HepG2 (cell line): Measurements from ENCODE around the gene PCDHGA11.

Experiments used
- CREB1 ChIP-seq, 2 experiments: fragments of 450-650 bp in 1 of 2; IDR thresholded peaks; 2 replicates each; pipeline ENCODE4 v1.6.1; 2016 to 2017; ENCODE audit warnings: control low read depth in 1 of 2, mild to moderate bottlenecking in 1 of 2, missing compliant biosample characterization in 1 of 2, missing genetic modification characterization in 1 of 2
- CTCF ChIP-seq: sonication (generic); formaldehyde crosslinking; IDR thresholded peaks from 2 replicates; pipeline ENCODE4 v1.5.0; 2020; ENCODE audit warnings: mild to moderate bottlenecking, missing genetic modification reagents, moderate library complexity
- IRF9 ChIP-seq: sonication (generic); formaldehyde crosslinking; IDR thresholded peaks from 2 replicates; pipeline ENCODE4 v1.8.0; 2022; ENCODE audit warnings: missing genetic modification reagents, mild to moderate bottlenecking, borderline replicate concordance
- NFE2 ChIP-seq: sonication (generic); formaldehyde crosslinking; IDR thresholded peaks from 2 replicates; pipeline ENCODE4 v1.4.0; 2020; ENCODE audit warnings: missing genetic modification reagents
- SAFB2 ChIP-seq: sonication (generic); formaldehyde crosslinking; IDR thresholded peaks from 2 replicates; pipeline ENCODE4 v1.5.1; 2020; ENCODE audit warnings: missing genetic modification reagents, low read depth, mild to moderate bottlenecking, borderline replicate concordance
- SMARCE1 ChIP-seq: fragments of 450-650 bp; IDR thresholded peaks from 2 replicates; pipeline ENCODE4 v1.6.1; 2017; ENCODE audit warnings: borderline replicate concordance
- ZNF839 ChIP-seq: sonication (generic); formaldehyde crosslinking; IDR thresholded peaks from 2 replicates; pipeline ENCODE4 v1.4.0; 2020; ENCODE audit warnings: missing genetic modification reagents, mild to moderate bottlenecking, borderline replicate concordance

GRCh38 chr5:141392429-141393198 lies 28.2 kb upstream of the PCDHGA11 start, which contains the start of gene PCDHGA8:
- peak; percentile 17; the same call in 1 of the 2 replicates for TF ChIP-seq CTCF (CRISPR knock-in tag)
- TF ChIP-seq CREB1 (IDR thresholded peaks at IDR 0.05): no peak
- TF ChIP-seq CREB1 (CRISPR knock-in tag; IDR thresholded peaks at IDR 0.05): no peak
- TF ChIP-seq NFE2 (CRISPR knock-in tag): no peak
- TF ChIP-seq SAFB2 (CRISPR knock-in tag): no peak
- no peak for TF ChIP-seq IRF9 (CRISPR knock-in tag)
- no peak for TF ChIP-seq SMARCE1
- TF ChIP-seq ZNF839 (CRISPR knock-in tag): no peak
